ENCODE measurements around the gene SPTBN4. TPM values are rescaled to one million over a fixed set of nuclear protein-coding genes. Genes with fewer than 3 reads are reported as not detected.

Gene SPTBN4
- total RNA-seq, 1 donor from 2014 or later = 0.53 TPM

DNA sequence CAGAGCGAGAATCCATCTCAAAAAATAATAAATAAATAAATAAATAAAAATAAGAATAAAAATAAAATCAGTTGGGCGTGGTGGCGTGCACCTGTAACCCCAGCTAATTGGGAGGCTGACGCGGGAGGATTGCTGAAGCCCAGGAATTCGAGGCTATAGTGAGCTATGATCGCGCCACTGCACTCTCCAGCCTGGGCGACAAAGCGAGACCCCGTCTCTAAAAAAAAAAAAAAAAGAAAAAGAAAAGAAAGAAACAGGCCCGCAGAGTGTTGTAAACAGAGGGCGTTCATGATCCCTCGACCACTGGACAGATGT is 46.4 kb upstream of the SPTBN4 start:
- Histone ChIP-seq H3K4me3 (peak overlapping the region; percentile 67), H3K36me3 (peaks cover 14% of the 10 kb centered on the region), H3K27me3 (ENCODE audit: low read depth) (no peaks in the 10 kb centered on the region), H3K9me3 (no peaks in the 10 kb centered on the region), H3K4me1 (peaks cover 72% of the 10 kb centered on the region), H3K27ac (peak overlapping the region; percentile 98)
- ATAC-seq (no peak), DNase-seq (no peak)
- TF ChIP-seq CTCF (IDR thresholded peaks at IDR 0.05) = no peak
- intact Hi-C loops (cut with DNase I) = no loop called here

DNA sequence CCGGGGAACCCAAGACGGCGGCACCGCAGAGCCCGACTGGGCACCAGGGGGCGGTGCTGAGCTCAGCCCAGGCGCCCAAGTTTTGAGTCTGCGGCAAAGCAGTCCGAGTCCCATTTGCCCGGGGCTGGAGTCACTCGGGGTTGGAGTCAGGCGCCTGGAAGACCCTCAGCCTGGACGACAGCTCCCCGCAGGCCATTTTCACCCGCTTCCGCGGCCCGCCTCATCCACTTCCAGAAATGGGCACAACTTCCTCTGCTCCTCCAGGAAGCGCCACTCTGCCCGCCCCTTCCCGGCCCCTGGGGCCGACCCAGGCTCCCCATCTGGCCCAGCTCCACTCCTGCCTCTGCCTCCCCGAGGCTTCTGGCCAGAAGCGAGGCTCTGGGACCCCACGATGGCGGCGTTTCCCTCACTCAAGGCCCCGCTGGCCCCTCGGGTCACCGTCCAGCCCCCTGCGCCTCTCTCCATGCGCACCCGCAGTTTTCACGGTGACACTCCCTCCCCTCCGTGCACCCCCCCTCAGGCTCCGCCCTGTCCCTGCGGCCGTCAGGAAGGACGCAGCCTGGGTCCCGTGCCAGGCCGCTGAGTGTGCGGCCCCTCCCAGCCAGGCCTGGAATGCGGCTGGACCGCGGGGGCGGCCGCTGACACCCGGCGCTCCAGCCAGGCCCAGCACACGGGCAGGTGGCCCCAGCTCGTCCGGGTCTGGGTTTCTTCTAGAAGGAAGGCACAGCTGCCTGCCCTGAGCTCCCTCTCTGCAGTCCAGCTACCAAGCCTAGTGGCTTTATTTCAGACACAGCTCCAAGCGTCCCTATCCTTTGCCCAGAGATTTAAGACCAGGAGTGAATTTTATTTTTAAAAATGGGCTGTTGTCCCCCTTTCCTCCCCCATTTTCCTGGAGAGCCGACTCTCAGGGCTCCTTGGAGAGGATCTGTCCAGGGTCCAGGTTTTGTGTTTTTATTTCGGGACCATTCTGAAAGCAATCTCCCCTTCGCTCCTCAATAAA is 45.7 kb upstream of the SPTBN4 start:
- ATAC-seq = peak; percentile 88 to 91
- intact Hi-C loops (cut with DNase I) = no loop called here
- Histone ChIP-seq H3K36me3 (peaks cover 14% of the 10 kb centered on the region), H3K27ac (peak overlapping the region; percentile 98), H3K27me3 (ENCODE audit: low read depth) (no peaks in the 10 kb centered on the region), H3K9me3 (no peaks in the 10 kb centered on the region), H3K4me1 (peaks cover 66% of the 10 kb centered on the region), H3K4me3 (peak overlapping the region; percentile 67)
- DNase-seq = peak; percentile 96
- TF ChIP-seq CTCF (IDR thresholded peaks at IDR 0.05) = peak; percentile 91

DNA sequence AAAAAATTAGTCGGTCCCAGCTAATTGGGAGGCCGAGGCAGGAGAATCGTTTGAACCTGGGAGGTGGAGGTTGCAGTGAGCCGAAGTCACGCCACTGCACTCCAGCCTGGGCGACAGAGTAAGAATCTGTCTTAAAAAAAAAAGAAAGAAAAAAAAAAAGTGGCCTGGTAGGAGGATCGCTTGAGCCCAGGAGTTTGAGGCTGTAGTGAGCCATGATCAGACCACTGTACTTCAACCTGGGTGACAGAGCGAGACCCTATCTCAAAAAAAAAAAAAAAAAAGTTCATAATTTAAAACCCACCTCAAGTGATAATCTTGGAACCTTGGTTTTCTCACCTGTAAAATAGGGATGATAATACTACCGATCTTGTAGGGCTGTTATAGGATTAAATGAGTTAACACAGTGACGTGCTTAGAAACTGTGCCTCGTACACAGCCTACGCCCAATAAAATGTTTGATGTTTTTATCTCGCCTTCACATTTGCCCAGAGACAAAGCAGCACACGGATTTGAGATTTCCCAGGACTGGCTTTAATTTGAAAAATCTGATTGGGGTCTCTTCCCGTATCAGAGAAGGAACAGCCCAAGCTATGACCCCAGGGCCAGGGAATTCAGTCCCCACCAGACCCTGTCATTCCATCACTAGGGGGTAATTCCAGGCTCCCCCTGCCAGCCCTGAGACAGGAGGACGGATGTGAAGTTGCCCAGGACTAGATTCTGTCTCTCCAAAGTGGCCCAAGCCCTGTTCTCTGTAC is 44.6 kb upstream of the SPTBN4 start:
- no peak for DNase-seq
- Histone ChIP-seq H3K36me3 (peaks cover 14% of the 10 kb centered on the region), H3K4me1 (peaks cover 64% of the 10 kb centered on the region), H3K27me3 (ENCODE audit: low read depth) (no peaks in the 10 kb centered on the region), H3K4me3 (peak overlapping the region; percentile 89), H3K27ac (peak overlapping the region; percentile 98), H3K9me3 (no peaks in the 10 kb centered on the region)
- TF ChIP-seq CTCF (IDR thresholded peaks at IDR 0.05) = no peak
- no peak for ATAC-seq
- intact Hi-C loops (cut with DNase I) = no loop called here

DNA sequence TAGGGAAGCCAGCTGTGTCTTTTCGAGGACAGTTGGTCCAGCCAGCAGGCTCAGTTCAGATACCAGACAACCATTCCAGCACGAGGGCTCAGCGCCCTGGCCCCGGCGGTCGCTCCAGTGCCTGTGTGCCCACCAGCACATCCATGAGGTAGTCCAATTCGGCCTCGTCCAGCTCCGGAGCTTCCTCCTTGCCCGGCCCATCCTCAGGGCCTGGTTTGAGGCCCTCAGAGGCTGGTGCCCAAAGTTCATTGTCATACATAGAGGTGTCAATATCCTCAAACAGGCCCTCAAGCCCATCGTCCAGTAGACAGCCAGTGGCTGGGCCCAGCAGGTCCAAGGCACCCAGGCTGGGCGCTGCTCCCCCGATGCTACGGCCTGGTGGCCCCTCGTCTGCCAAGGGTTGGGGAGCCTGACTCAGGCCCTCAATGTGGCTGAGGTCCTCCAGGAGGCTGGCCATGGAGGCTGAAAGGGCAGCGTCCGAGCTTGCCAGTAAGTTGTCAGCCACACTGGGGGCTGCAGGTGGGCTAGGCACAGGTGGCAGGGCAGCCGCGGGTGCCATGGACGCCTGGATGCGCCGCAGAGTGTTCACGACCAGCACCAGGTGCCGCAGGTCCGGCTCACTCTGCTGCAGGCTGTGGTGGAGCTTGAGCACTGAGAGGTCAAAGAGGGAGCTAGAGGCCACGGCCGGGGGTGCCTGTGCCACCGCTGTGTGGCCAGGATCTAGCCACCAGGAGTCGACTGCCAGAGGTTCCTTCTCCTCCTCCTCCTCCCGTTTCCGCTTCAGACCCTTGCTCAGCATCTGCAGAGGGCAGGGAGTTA is 43.8 kb upstream of the SPTBN4 start:
- no peak for ATAC-seq
- H3K36me3 ChIP-seq = peaks cover 14% of the 10 kb centered on the region
- H3K27me3 ChIP-seq (ENCODE audit: low read depth) = no peaks in the 10 kb centered on the region
- peaks cover 57% of the 10 kb centered on the region for H3K4me1 ChIP-seq
- peak overlapping the region; percentile 98 for H3K27ac ChIP-seq
- no peak for TF ChIP-seq CTCF (IDR thresholded peaks at IDR 0.05)
- DNase-seq = no peak
- H3K4me3 ChIP-seq = peak overlapping the region; percentile 89
- intact Hi-C loops (cut with DNase I) = no loop called here
- H3K9me3 ChIP-seq = no peaks in the 10 kb centered on the region

GRCh38 chr19:40423938-40424337 is 42.9 kb upstream of the SPTBN4 start:
- ATAC-seq (no peak), DNase-seq (no peak)
- peaks cover 57% of the 10 kb centered on the region for H3K4me1 ChIP-seq
- no peaks in the 10 kb centered on the region for H3K9me3 ChIP-seq
- peak overlapping the region; percentile 9 for H3K27ac ChIP-seq
- H3K4me3 ChIP-seq = peak overlapping the region; percentile 89
- intact Hi-C loops (cut with DNase I) = no loop called here
- peaks cover 14% of the 10 kb centered on the region for H3K36me3 ChIP-seq
- no peak for TF ChIP-seq CTCF (IDR thresholded peaks at IDR 0.05)
- no peaks in the 10 kb centered on the region for H3K27me3 ChIP-seq (ENCODE audit: low read depth)
